Putamen (tissue), 1 donor: ENCODE data around the gene SOCS2.

Experiments
- DNase-seq: peaks from one replicate; pipeline ENCODE4 v3.0.0-alpha.2; 2016; ENCODE audit warnings: low spot score

Gene SOCS2

DNA sequence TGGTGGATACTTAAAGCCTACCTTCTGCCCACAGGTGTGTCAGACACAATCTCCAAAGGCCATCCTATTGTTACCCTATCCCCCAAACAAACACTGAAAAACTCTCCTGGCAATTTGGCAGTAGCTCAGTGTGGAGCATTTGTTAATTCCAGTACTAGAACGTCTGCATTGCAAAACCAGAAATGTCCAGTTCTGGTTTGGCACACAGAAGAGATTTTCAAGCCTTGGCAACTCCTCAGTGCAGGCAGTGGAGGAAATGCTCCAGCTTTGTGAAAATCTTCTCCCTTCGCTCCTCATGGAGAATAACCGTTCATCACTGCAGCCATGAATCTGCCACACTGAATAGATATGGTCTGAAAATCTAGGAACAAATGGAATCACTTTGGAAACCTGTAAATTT is 5.3 kb upstream of the SOCS2 start:
- DNase-seq: no peak

DNA sequence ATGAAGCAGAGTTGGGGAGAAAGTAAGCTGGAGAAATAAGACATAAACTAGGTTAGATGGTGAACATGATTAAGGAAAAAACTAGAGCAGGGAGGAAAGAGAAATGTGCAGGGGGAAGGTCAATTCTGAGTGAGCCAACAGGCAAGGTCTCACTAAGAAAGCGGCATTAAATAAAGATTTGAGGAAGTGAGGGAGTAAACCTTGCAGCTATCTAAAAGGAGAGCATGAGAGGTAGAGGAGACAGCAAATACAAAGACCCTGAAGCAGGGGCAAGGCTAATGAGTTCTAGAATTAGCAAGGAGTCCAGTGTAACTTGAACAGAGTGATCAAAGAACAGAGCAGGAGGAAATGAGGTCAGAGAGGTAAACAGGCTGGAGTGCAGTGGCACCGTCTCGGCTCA is 4.4 kb upstream of the SOCS2 start:
- no peak for DNase-seq

DNA sequence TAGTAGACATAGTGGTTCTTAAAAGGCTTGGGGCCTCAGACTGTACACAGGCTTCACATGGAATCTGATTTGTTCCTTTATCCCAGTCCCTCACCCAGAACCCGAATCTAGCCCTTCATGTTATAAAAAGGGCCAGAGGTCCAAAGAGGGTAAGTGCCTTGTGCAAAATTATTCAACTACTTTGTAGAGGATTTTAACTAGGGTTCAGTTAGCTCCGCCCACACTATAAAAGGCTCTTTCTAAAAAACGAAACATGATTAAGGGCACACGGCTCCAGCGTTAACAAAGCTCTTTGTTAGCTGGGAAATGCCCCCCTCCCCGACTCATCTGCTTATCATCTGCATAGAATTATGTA is 3.2 kb upstream of the SOCS2 start:
- DNase-seq: no peak

DNA sequence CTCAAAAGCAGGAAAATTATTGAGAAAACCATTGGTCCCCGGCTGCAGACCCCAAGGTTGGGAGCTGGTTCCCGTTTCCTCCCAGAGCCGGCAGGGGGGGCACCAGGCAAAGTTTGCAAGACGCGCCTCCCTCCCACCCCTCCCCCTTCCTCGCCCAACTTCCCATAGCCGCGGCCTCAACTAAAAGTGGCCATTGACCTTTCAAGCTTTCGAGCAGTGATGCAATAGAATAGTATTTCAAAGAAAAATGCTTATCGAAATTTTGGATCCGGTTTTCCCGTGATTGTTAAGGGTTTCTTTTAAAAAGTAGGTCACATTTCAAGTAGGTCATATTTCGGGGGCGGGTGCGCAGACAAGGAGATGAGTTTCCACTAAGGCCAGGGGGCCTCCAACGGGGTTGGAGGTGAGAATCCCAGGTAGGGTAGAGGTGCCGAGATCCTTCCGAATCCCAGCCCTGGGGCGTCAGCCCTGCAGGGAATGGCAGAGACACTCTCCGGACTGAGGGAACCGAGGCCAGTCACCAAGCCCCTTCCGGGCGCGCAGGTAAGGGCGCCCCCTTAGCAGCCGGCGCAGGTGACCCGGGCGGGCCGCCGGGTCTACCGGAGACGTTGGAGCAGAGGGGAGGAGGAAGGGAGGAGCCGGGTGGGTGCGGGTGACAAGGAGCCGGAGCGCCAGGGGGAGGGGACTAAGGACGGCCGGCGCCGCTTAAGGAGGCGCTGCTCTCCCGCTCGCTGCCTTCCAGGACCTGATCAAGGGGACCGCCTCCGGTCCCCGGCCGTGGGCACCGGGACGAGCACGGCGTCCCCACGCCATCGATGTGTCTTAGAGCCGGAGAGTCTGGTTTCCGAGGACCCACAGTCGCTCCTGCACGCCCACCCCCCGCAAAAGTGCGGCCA is 2.6 kb upstream of the SOCS2 start:
- DNase-seq: peak; percentile 76

DNA sequence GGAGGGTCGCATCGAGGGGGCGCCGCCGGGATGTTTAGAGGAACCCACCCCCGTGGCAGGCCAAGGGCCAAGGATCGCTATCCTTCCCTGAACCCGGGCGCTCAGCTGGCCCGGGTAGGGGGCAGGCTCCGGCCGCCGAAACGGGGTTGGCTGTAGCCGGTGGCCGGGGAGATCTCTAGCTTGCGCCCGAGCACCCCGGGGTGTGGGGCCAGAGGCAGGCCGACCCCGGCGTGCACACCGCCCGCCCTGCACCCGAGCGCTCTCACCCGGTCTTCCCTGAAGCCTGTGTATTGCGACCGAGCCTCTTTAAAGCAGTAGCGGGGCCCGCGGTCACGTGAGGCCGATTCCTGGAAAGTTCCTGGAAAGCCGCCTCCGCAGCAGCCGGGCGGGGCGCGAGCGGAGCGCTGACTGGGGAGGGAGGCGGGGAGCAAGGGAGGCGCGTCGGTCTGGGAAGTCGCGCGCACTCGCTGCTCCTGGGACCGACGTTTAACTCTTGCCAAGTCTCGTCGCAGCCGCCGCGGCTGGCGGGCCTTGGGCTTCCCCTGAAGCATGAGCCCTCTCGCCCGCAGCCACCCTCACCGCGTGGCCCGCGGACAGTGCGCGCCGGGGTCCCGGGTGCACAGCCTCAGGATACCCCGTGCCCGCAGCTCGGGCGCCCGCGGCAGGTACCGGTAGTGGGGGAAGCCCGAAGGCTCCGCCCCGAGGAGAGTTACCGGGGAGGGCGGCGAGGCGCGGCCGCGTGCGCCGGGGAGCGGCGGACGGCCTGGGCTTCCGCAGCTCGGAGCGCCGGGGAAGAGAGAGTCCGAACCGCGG is 1.7 kb upstream of the SOCS2 start:
- peak; percentile 90 for DNase-seq

DNA sequence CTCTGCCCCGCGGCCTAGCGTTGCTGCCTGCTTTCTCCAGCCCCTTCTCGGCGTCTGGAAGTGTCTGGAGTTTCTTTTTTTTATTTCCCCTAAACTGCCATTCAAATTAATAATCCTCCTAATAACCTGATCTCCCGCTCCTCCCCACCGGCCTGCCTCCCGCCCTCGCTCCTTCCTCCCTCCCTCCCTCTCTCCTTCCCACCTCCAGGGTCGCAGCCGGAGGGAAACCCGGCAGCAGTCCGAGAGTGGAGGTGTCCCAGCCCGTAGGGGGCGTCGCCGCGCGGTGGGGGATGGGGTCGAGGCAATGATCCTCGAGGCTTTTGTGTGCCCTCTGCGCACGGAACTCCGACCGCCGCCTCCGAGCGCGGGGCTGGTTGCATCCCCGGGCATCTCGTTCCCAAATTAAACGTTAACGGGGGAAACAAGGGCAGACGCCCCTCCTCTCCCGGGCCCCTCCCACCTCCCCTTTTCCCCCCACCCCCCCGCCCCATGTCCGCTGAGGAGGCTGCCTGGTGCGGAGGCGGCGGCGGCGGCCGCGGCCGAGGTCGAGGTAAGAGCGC is 1.0 kb upstream of the SOCS2 start:
- DNase-seq: no peak

DNA sequence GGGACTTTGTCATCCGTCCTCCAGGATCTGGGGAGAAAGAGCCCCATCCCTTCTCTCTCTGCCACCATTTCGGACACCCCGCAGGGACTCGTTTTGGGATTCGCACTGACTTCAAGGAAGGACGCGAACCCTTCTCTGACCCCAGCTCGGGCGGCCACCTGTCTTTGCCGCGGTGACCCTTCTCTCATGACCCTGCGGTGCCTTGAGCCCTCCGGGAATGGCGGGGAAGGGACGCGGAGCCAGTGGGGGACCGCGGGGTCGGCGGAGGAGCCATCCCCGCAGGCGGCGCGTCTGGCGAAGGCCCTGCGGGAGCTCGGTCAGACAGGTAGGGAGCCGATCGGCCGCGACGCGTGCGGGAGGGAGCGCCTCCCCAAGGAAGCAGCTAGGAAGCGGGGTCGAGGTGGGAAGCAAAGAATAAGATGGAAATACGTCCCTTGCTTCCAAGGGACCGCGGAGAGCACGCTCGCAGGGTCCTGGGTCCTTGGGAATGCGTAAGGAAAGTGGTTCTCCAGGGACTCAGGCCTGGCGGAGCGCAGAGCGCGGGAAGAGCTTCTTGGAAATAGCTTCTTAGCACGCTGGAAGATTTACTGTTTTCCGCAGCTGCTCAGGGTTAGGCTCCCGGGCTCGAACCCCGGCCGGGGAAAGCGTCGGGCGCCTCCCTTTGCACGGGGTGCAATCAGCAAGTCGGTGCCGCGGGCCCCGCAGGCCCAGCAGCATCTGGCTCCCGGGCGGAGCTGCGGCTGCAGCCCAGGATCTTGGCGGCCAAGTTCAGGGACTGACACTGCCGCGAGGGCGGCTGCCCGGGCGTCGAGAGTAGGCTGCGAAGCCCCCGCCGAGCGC is 457 bp downstream of the SOCS2 start:
- no peak for DNase-seq

DNA sequence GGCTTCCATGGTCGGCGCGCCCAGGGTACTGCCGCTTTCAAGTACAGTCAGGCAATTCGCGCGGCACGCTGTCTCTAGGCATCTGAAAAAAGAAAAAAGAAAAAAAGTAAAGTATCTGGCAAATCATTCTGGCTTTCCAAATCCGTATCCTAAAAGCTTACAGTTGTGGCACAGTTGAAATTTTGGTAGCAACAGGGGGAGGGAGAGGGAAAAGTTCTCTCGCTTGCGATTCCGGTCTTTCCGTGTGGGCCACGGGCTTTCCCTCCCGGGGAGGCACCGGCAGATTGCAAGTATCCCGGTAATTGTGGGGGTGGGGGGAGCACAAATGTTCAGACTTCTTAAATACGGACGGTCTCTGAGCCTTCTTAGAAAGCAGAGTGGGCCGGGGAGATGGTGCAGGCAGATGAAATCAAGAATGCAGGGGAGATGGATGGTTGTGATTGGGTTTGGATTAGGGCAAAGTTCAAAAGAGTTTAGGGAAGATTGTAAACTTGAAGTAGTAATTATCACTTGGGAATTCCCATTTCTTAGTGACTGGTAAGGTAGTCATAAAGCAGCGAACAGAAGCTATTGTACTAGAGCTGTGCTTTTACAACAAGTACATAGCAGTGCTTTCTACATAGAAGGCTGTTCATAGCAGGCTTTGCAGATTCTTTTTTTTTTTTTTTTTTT is 1.2 kb downstream of the SOCS2 start:
- no peak for DNase-seq

DNA sequence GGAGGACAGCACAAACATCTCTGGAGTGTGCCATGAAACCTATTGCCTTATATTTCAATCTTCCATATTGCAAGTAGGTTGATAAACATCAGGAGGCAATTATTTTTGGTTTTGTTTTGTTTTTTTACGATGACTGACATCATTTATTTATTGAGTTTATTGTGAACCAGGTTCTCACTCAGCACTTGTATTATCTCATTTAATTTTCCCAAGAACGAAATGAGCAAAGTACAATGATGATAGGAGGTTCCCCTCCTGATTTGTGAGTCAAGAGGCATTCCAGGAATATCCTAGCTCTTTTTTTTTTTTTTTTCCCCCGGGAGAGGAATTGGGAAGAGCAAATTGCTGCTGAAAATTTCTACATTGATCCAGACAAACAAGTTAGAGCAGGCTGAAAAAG is 4.7 kb downstream of the SOCS2 start:
- no peak for DNase-seq

DNA sequence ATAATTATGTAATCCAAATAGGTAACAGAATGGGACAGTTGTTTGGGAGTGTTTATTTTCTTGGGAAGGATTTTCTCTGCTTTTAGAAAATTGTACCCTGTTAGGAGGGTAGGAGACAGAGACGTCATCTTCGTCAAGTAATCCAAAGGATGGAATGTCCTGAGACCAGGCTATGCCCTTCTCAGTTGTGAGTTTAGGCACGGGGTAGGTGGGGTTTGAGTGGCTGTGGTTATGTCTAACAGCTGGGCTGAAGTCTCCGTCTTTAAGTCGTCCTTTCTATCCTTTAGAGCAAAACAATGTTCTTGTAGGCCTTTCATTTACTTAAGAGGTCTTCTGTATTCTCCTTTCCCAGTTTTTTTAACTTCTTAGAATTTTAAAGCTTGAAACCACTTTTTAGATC is 5.7 kb downstream of the SOCS2 start:
- no peak for DNase-seq

DNA sequence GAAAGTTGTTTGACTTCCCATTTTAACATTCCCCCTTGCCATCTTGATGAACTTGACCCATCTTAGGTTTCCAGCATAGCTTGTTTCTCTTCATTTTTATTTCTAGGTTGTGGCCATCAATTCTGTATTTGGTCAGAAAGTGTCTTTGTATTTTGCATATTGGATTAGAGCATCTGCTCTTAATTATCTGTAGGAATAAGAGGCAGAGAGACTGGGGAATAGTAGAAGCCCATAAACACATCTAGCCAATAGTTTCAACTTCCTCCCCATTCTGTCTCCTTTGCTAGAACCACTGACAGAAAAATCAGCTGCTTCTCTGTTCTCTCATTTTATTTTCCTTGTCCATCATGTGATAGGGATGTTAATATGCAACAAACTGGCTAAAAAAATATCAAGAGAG is 8.2 kb downstream of the SOCS2 start:
- no peak for DNase-seq

DNA sequence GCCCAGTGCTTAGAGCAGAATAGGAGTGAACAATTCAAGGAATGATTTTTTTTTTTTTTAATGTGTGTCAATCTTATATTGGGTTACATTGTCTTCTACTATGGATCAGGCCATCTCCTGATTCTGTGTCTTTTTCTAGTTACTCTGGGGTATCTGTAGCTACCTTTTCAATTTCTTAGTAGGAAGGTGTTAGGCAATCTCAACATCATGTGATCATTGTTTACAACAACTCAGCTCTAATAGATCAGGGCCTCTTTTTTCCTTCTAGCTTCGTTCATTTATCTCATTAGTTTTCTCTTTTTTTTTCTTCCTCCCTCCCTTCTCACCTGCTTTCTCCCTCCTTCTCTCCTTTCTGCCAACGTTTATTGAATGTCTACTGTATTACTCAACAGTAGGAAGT is 8.9 kb downstream of the SOCS2 start:
- no peak for DNase-seq

DNA sequence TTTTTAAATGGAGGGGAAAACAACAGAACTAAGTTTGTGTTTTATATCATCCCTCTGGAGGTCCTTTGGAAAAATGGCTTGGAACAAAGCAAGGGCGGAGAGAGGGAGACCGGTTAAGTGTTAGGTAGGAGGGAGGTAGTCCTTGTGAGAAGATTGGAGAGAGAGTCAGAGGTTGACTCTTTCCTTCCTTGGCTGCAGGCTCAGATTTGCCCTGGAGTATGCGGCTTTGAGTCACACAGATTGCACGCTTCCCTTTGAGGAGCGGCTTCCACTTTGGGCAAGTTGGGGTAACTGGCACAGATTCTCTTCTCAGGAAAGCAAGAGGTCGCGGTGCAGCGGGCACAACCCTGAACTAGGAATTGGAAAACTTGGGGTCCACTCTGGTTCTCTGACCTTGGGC is 9.9 kb downstream of the SOCS2 start:
- DNase-seq: no peak

DNA sequence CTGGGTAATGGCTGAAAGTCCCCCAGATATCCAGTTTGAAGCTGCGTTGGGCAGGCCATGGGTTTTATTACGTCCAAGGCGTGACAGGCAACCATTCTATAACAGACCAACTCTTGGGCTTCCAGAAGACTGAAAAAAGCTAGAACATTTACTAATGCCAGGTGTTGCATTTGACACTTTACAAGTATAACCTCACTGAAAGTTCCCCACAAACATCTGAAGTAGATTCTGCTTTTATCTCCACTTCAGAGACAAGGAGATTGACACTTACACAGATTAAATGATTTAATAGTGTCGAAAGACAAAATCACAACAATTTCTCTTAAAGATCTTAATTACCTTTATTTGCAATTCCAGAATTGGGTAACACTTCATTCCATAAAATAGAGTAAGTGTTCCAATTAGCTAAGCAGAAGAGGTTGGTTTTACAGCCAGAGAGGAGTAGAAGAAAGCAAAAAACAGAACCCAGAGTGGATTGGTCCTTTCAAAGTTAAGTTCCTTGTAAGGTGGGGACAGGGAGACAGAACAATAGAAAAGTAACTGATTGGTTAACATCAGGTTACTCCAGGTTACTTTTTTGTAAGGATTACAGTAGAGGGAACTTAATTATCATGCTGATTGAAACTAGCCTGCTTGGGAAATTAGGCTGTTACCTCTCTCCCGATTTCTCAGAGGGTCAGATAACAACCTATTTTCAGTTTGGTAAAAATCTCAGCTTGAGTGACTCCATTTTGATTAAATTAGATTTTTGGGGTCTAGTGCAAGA is 11.3 kb downstream of the SOCS2 start:
- DNase-seq: no peak

DNA sequence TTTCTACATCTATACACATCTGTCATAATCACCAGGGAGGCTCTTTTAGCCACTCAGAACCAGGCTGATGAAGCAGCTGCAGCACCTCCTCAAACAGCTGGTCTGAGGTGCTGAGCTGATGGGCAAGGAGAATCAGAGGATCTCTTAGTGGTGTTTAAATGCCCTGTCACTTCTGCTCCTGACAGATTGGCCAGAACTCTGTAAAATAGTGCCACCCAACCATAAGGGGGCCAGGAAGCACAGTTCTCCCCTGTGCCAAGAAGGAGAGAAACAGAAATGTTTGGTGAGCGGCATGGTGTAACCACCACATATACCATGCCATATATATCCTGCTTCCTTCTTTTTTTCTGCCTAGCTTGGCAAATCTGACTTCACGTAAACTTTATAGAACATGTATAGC is 12.8 kb downstream of the SOCS2 start:
- no peak for DNase-seq

DNA sequence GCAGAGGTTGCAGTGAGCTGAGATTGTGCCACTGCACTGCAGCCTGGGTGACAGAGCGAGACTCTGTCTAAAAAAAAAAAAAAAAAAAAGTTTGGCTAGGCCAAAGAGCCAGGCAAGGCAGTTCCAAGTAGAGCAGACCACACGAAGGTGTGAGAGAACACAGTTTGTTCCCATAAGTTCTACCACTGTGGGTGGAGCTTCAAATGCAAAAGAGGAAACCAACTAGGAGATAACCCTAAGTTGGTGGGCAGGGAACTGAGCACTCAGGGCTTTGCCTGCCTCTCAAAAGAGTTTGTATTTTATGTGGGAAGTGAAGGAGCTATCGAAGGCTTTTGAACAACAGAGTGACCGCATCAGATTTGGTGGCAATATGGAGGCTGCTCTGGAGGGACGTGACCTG is 15.1 kb downstream of the SOCS2 start:
- DNase-seq: no peak

DNA sequence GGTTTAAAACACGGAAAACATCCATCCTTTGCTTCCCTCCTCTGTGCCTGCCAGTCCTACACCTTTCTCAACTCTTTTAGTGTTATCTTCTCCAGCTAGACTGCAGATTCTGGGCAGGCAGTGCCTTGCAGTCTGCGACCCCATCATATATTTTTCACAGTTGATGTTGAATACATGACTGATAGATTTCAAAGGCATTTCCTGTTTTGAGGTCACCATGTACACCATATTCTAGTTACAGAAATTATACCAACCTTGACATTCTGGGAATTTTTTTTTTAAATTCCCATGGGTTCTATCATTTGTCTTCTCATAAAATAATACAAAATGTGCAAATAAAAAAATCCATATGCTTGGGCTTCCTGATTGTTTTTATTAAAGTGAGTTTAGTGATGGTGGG is 16.6 kb downstream of the SOCS2 start:
- no peak for DNase-seq

DNA sequence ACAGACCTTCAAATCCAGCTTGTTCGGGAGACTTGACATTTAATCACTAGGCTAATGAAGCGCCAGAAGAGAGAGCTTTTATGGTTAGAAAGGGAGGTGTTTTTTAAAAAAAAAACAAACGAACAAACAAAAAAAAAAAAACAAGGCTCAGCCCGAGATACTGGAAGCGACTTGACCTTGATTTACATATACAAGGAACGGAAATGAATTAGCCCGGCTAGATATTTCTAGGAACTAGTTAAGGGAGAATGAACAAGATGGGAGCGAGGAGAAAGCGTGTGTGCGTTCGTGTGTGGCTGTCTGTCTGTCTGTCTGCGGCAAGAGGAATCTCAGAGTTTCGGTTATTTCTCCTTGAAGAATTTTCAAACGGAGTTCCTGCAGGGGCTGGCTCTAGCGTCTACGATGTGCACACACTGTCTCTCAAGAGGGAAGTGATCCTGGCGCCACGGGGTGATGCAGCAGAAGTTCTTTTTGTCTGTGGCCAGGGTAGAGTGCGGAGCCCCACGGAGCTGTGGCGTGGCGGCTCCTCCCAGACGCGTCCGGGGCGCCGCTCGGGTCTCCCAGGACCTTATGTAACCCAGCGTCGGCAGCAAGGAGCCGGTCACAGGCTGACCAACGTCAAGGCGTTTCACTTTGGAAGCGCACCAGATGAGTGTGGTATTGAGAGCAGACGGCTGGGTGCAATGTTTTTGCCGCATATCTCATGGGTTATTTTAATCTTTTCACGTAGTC is 18.8 kb downstream of the SOCS2 start:
- DNase-seq: peak; percentile 60

DNA sequence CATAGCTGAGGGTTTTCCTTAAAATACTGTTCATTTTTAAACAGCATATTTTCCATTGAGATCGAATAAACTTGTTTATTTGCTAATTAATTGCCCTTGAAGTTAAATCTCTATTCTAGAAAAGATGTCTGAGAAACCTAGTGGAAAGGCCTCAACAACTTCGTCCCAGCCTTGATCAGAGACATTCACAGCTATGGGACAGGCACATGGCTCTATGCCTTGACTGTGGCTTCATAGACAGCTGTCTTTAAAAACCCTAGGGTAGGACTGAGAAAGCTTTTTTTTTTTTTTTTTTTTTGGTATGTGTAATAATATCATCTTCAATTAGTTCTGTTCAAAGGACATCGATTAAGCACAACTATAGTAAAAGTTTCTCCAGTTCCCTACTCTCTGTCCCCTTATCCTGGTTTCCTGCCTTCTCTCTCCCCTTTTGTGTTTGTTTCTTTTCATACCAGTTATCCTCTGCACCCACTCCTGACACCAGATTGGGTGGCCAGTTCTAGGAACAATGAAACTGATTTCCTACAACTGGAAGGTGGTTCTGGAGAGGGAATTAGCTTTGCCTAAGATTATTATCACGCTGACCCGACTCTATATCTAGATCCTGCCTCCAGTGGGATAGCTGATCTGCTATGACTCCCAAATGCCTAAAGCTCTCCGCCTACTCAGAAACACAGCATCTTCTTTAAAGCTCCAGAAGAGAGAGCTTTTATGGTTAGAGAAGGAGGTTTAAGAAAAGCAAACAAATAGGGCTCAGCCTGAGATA is 20.3 kb downstream of the SOCS2 start:
- no peak for DNase-seq
